Measurements from ENCODE around the gene ACTN3. TPM values are rescaled to one million over a fixed set of nuclear protein-coding genes. Genes with fewer than 3 reads are reported as not detected.

ACTN3 gene
- total RNA-seq, 2 experiments from 2014 or later: 0.07 TPM; not detected in 1

DNA sequence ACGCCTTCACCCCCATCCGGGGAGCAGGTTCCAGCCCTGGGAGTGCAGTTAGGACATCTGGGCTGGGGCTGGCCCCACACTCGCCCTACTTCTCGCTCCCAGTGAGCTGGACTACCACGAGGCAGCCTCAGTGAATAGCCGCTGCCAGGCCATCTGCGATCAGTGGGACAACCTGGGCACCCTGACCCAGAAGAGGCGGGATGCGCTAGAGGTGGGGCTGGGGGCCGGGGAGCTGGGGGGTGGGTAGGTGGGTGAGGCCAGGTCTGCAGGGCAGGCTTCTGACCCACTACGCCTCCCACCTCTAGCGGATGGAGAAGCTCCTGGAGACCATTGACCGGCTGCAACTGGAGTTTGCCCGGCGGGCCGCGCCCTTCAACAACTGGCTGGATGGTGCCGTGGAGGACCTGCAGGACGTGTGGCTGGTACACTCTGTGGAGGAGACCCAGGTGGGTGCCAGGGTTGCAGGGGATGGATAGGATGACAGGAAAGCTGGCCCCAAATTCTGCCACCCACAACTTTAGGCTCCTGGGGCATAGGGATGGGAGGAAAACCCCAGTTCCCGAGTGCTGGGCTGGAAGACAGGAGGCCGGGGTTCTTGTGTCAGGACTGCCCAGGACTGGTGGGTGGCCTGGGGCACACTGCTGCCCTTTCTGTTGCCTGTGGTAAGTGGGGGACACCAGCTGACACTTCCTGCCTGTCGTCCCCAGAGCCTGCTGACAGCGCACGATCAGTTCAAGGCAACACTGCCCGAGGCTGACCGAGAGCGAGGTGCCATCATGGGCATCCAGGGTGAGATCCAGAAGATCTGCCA is 13.4 kb downstream of the ACTN3 start:
- Mint-ChIP-seq H3K27ac (no peak overlapping the region), H3K27me3 (ENCODE audit: low read depth) (peaks cover 6% of the 10 kb centered on the region), H3K4me3 (no peak overlapping the region), H3K9me3 (no peaks in the 10 kb centered on the region), H3K36me3 (ENCODE audit: low read depth) (no peaks in the 10 kb centered on the region), H3K4me1 (ENCODE audit: low read depth) (no peaks in the 10 kb centered on the region)
- CTCF ChIA-PET: interaction anchor here (0.6 to 2.5 kb wide), 3 partner anchors 114 to 118 kb away, joined by 3 to 7 read pairs (median 3); partner anchors contain the start of gene RBM4B
- DNase-seq: no peak
- intact Hi-C loops (cut with micrococcal nuclease): no loop called here

- CTCF ChIA-PET: interaction anchor here (2.5 kb wide), 1 partner anchor 116 kb away, joined by 7 read pairs; the partner anchor contains the start of gene RBM4B
- DNase-seq: no peak
- no peaks in the 10 kb centered on the region for H3K36me3 Mint-ChIP-seq (ENCODE audit: low read depth)
- intact Hi-C loops (cut with micrococcal nuclease): no loop called here
- no peaks in the 10 kb centered on the region for H3K4me1 Mint-ChIP-seq (ENCODE audit: low read depth)
- no peak overlapping the region for H3K27ac Mint-ChIP-seq
- no peak overlapping the region for H3K4me3 Mint-ChIP-seq
- H3K27me3 Mint-ChIP-seq (ENCODE audit: low read depth): peaks cover 6% of the 10 kb centered on the region
- H3K9me3 Mint-ChIP-seq: no peaks in the 10 kb centered on the region
These were observed 14.7 kb downstream of the ACTN3 start for GRCh38 chr11:66561178-66561974.

DNA sequence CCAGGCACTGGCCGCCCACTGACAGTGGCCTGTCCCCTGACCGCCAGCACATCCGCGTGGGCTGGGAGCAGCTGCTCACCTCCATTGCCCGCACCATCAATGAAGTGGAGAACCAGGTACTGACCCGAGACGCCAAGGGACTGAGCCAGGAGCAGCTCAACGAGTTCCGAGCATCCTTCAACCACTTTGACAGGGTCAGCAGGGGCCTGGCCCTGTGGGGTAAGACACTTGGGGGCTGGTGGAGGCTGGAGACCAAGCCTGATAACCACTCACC is 15.2 kb downstream of the ACTN3 start:
- H3K4me3 Mint-ChIP-seq: no peak overlapping the region
- H3K27ac Mint-ChIP-seq: no peak overlapping the region
- no peak for DNase-seq
- intact Hi-C loops (cut with micrococcal nuclease): no loop called here
- CTCF ChIA-PET: interaction anchor here (1.3 to 2.5 kb wide), 2 partner anchors 19 to 116 kb away, joined by 3 to 7 read pairs; partner anchors contain the start of gene RBM4B
- no peaks in the 10 kb centered on the region for H3K36me3 Mint-ChIP-seq (ENCODE audit: low read depth)
- H3K27me3 Mint-ChIP-seq (ENCODE audit: low read depth): peaks cover 6% of the 10 kb centered on the region
- no peaks in the 10 kb centered on the region for H3K9me3 Mint-ChIP-seq
- H3K4me1 Mint-ChIP-seq (ENCODE audit: low read depth): no peaks in the 10 kb centered on the region

DNA sequence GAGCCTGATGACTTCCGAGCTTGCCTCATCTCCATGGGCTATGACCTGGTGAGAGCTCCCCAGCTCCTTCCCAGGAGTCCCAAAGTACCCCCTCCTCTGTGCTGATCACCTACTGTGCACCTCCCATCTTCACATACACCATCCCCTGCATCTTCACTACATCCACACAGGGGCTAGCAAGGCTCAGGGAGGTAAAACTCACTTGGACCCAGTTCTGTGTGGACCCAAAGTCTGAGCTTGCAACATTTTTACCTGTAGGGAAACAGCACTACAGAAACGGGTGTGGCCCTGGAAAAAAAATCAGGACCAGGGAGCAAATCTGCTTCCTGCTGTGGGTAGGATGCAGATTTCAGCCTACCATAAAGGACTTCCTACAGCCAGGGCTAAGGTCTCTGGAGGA is 15.6 kb downstream of the ACTN3 start:
- no peak overlapping the region for H3K27ac Mint-ChIP-seq
- intact Hi-C loops (cut with micrococcal nuclease): no loop called here
- H3K36me3 Mint-ChIP-seq (ENCODE audit: low read depth): no peaks in the 10 kb centered on the region
- H3K4me1 Mint-ChIP-seq (ENCODE audit: low read depth): peaks cover 2% of the 10 kb centered on the region
- H3K27me3 Mint-ChIP-seq (ENCODE audit: low read depth): peaks cover 4% of the 10 kb centered on the region
- no peak overlapping the region for H3K4me3 Mint-ChIP-seq
- H3K9me3 Mint-ChIP-seq: no peaks in the 10 kb centered on the region
- CTCF ChIA-PET: interaction anchor here (1.3 to 2.5 kb wide), 2 partner anchors 19 to 116 kb away, joined by 3 to 7 read pairs; partner anchors contain the start of gene RBM4B
- DNase-seq: no peak

DNA sequence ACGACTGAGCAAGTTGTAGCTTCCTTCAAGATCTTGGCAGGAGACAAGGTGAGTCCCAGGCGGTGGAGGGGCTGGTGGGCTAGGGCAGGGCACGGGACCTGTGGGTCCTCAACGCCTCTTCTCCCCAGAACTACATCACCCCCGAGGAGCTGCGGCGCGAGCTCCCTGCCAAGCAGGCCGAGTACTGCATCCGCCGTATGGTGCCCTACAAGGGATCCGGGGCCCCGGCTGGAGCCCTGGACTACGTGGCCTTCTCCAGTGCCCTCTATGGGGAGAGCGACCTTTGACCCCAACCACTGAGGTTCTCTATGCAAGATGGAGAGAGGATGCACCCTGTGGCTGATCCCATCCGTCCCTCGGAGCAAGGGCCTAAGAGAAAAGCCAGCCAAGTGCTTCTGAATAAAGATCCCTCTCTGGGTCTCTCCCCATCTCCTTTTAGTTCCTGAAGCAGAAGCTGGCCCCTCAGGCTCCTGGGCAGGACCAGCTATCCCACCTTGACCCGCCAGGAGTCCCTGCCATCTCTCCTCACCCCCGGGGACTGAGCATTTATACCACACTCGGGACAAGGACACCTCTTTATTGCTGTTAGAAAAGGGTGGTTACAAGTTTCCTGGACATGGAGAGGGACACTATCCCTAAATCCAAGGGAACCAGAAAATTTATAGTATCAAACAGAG is 16.3 kb downstream of the ACTN3 start:
- Mint-ChIP-seq H3K4me3 (no peak overlapping the region), H3K4me1 (ENCODE audit: low read depth) (peaks cover 5% of the 10 kb centered on the region), H3K27me3 (ENCODE audit: low read depth) (no peaks in the 10 kb centered on the region), H3K9me3 (no peaks in the 10 kb centered on the region), H3K27ac (no peak overlapping the region), H3K36me3 (ENCODE audit: low read depth) (no peaks in the 10 kb centered on the region)
- intact Hi-C loops (cut with micrococcal nuclease): no loop called here
- no peak for DNase-seq
- CTCF ChIA-PET: interaction anchor here (1.3 to 2.5 kb wide), 2 partner anchors 18 to 115 kb away, joined by 3 to 7 read pairs; partner anchors contain the start of gene RBM4B

- H3K27me3 Mint-ChIP-seq (ENCODE audit: low read depth): no peaks in the 10 kb centered on the region
- no peak overlapping the region for H3K27ac Mint-ChIP-seq
- CTCF ChIA-PET: no interaction called here
- intact Hi-C loops (cut with micrococcal nuclease): no loop called here
- no peaks in the 10 kb centered on the region for H3K9me3 Mint-ChIP-seq
- DNase-seq: no peak
- no peak overlapping the region for H3K4me3 Mint-ChIP-seq
- H3K4me1 Mint-ChIP-seq (ENCODE audit: low read depth): peaks cover 8% of the 10 kb centered on the region
- no peaks in the 10 kb centered on the region for H3K36me3 Mint-ChIP-seq (ENCODE audit: low read depth)
These were observed 17.1 kb downstream of the ACTN3 start for GRCh38 chr11:66563832-66564231.

- no peak for DNase-seq
- Mint-ChIP-seq H3K36me3 (ENCODE audit: low read depth) (no peaks in the 10 kb centered on the region), H3K4me1 (ENCODE audit: low read depth) (peaks cover 8% of the 10 kb centered on the region), H3K9me3 (no peaks in the 10 kb centered on the region), H3K4me3 (no peak overlapping the region), H3K27ac (no peak overlapping the region), H3K27me3 (ENCODE audit: low read depth) (no peaks in the 10 kb centered on the region)
- intact Hi-C loops (cut with micrococcal nuclease): no loop called here
- CTCF ChIA-PET: no interaction called here
These were observed 17.8 kb downstream of the ACTN3 start for GRCh38 chr11:66564538-66564937.

DNA sequence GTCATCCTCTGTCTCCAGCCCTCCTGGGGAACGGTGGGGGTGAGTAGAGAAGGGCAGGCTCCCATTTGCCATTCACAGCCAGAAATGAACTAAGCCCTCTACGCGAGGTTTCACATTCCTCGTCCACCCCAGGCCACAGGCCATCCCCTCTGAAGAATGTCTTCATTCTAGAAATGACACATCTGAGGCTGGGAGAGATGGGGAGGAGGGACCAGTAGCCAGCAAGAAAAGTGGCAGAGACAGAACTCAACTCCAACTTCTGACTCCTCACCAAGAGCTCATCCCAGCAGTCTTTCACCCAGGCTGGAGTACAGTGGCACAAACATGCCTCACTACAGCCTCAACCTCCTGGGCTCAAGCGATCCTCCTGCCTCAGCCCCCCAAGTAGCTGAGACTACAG is 18.3 kb downstream of the ACTN3 start:
- no peaks in the 10 kb centered on the region for H3K9me3 Mint-ChIP-seq
- intact Hi-C loops (cut with micrococcal nuclease): no loop called here

GRCh38 chr11:66566221-66566620 is 19.5 kb downstream of the ACTN3 start:
- Mint-ChIP-seq H3K9me3 (no peaks in the 10 kb centered on the region), H3K27me3 (ENCODE audit: low read depth) (no peaks in the 10 kb centered on the region), H3K4me1 (ENCODE audit: low read depth) (peaks cover 8% of the 10 kb centered on the region), H3K4me3 (no peak overlapping the region), H3K27ac (no peak overlapping the region), H3K36me3 (ENCODE audit: low read depth) (no peaks in the 10 kb centered on the region)
- CTCF ChIA-PET: no interaction called here
- no peak for DNase-seq
- intact Hi-C loops (cut with micrococcal nuclease): no loop called here

More for the DNA sequence above, 18.3 kb downstream of the ACTN3 start:
- Mint-ChIP-seq H3K36me3 (ENCODE audit: low read depth) (no peaks in the 10 kb centered on the region), H3K27ac (no peak overlapping the region), H3K4me1 (ENCODE audit: low read depth) (peaks cover 8% of the 10 kb centered on the region), H3K27me3 (ENCODE audit: low read depth) (no peaks in the 10 kb centered on the region), H3K4me3 (no peak overlapping the region)
- no peak for DNase-seq
- CTCF ChIA-PET: no interaction called here

DNA sequence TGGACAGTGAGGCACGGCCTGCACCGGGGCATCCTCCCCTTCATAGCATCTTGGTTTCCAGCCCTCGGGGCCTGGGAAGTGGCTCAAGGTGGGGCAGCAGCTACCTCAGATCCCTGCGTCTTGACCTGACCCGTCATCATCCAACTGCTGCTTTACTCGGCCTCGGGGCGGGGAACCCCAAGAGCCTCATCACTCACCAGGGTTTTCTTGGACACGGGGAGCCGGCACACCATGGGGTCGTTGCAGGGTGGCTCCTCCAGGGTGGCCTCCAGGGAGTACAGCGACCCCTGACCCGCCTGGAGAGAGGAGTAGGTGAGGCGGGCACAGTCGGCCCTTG is 21.1 kb downstream of the ACTN3 start:
- CTCF ChIA-PET: interaction anchor here (1.2 kb wide), 1 partner anchor 21 kb away, joined by 3 read pairs; the partner anchor contains the start of gene ACTN3
- Mint-ChIP-seq H3K27ac (no peak overlapping the region), H3K9me3 (no peaks in the 10 kb centered on the region), H3K27me3 (ENCODE audit: low read depth) (no peaks in the 10 kb centered on the region), H3K36me3 (ENCODE audit: low read depth) (no peaks in the 10 kb centered on the region), H3K4me1 (ENCODE audit: low read depth) (peaks cover 8% of the 10 kb centered on the region), H3K4me3 (peak overlapping the region; percentile 65)
- DNase-seq: no peak
- intact Hi-C loops (cut with micrococcal nuclease): no loop called here

- Mint-ChIP-seq H3K4me3 (peak within 1 kb of the TSS; percentile 69), H3K4me1 (ENCODE audit: low read depth) (peaks cover 8% of the 10 kb centered on the region), H3K36me3 (ENCODE audit: low read depth) (no peaks in the 10 kb centered on the region), H3K27me3 (ENCODE audit: low read depth) (no peaks in the 10 kb centered on the region), H3K9me3 (no peaks in the 10 kb centered on the region), H3K27ac (no peak within 1 kb of the TSS)
- peak; percentile 66 for DNase-seq
- CTCF ChIA-PET: interaction anchor here (1.7 kb wide), 1 partner anchor 9 kb away, joined by 9 read pairs; no protein-coding TSS in a partner anchor
- intact Hi-C loops (cut with micrococcal nuclease): no loop called here
These were observed 21.6 kb downstream of the ACTN3 start, which contains the start of gene CTSF for GRCh38 chr11:66568124-66568916. TSS of gene CTSF (minus strand) at chr11:66568606. CDS start at chr11:66568486, 120 bp downstream.

Data from activated naive CD4-positive, alpha-beta T cell treated with anti-CD3 and anti-CD28 coated beads for 36 hours (primary cell).